ENCODE results near the gene FAAH.
A peak's percentile ranks its signal among the peaks of the same experiment; 100 is the strongest.

FAAH gene

GRCh38 chr1:46423574-46424240 is 29.6 kb downstream of the FAAH start:
- DNase-seq: peak; percentile 30 to 42

GRCh38 chr1:46424730-46425129 is 30.6 kb downstream of the FAAH start:
- DNase-seq: no peak

- DNase-seq: no peak
Measured at GRCh38 chr1:46425726-46426125, 31.6 kb downstream of the FAAH start.

- DNase-seq: no peak
Measured at GRCh38 chr1:46427541-46427940, 33.4 kb downstream of the FAAH start.

- no peak for DNase-seq
Measured at GRCh38 chr1:46429436-46429835, 35.3 kb downstream of the FAAH start.

GRCh38 chr1:46431695-46432094 is 37.6 kb downstream of the FAAH start:
- no peak for DNase-seq

- DNase-seq: no peak
Measured at GRCh38 chr1:46432781-46433327, 38.7 kb downstream of the FAAH start.

GRCh38 chr1:46434358-46434757 is 40.2 kb downstream of the FAAH start:
- DNase-seq: no peak

- DNase-seq: no peak
Measured at GRCh38 chr1:46436844-46437243, 42.7 kb downstream of the FAAH start.

- peak; percentile 21 to 28 for DNase-seq
Measured at GRCh38 chr1:46437723-46438122, 43.6 kb downstream of the FAAH start.

- no peak for DNase-seq
Measured at GRCh38 chr1:46438346-46438745, 44.2 kb downstream of the FAAH start.

GRCh38 chr1:46440478-46440877 is 46.4 kb downstream of the FAAH start:
- no peak for DNase-seq

GRCh38 chr1:46442317-46443161 is 48.4 kb downstream of the FAAH start:
- peak; percentile 65 to 66 for DNase-seq

- DNase-seq: no peak
Measured at GRCh38 chr1:46444466-46444865, 50.3 kb downstream of the FAAH start.

- no peak for DNase-seq
Measured at GRCh38 chr1:46445773-46446256, 51.7 kb downstream of the FAAH start.

GRCh38 chr1:46446646-46447498 is 52.8 kb downstream of the FAAH start:
- peak; percentile 78 to 84 for DNase-seq

- DNase-seq: no peak
Measured at GRCh38 chr1:46447499-46448108, 53.5 kb downstream of the FAAH start.

- DNase-seq: no peak
Measured at GRCh38 chr1:46448109-46448911, 54.2 kb downstream of the FAAH start.

GRCh38 chr1:46449223-46450159 is 55.4 kb downstream of the FAAH start:
- DNase-seq: peak in 1 of 2 donors; percentile 38

- no peak for DNase-seq
Measured at GRCh38 chr1:46450160-46450517, 56.0 kb downstream of the FAAH start.

All from inflammatory macrophage (primary cell).